Psoas muscle (tissue), 8 donors: ENCODE data around the gene JMJD1C. TPM values are rescaled to one million over a fixed set of nuclear protein-coding genes. Genes with fewer than 3 reads are reported as not detected.
"Not testable (repeated sequence)": the region's sequence is repeated elsewhere in the genome, so short reads cannot be mapped to it uniquely, and the experiment has no call there.

Source experiments
- ATAC-seq, 4 donors: fragments of 200-7000 bp; cut with Tn5 transposase; one replicate each; pipeline ENCODE4 v1.9.1; 2020; ENCODE audit warnings: moderate library complexity in 3 of 4, mild to moderate bottlenecking in 2 of 4
- DNase-seq, 2 donors: peaks; one replicate each; pipeline ENCODE4 v3.0.0-alpha.2; 2020
- H3K27ac ChIP-seq: fragments of 200-600 bp; one replicate; pipeline ENCODE4 v1.8.0; 2022
- H3K27me3 ChIP-seq, 3 donors: fragments of 200-600 bp in 1 of 3; one replicate each; pipeline versions ENCODE4 v1.6.1 to v1.8.0; 2013 to 2022; ENCODE audit warnings: low read length in 2 of 3, mild to moderate bottlenecking in 2 of 3, moderate library complexity in 1 of 3; ENCODE audit not compliant: insufficient read depth in 3 of 3
- H3K36me3 ChIP-seq, 2 donors: fragments of 200-600 bp in 1 of 2; one replicate each; pipeline versions ENCODE4 v1.6.1 to v1.8.0; 2013 to 2022; ENCODE audit warnings: low read depth in 1 of 2, mild to moderate bottlenecking in 1 of 2, moderate library complexity in 1 of 2; ENCODE audit not compliant: insufficient read depth in 1 of 2
- H3K4me1 ChIP-seq: fragments of 200-600 bp; one replicate; pipeline ENCODE4 v1.8.0; 2022
- H3K4me3 ChIP-seq: fragments of 200-600 bp; one replicate; pipeline ENCODE4 v1.8.0; 2022; ENCODE audit warnings: mild to moderate bottlenecking
- H3K9me3 ChIP-seq: fragments of 200-600 bp; one replicate; pipeline ENCODE4 v1.8.0; 2022
- WGBS, 3 donors: extraction: QIAGEN DNeasy Blood & Tissue Kit; methylation state at CpG; one replicate each; pipeline versions ENCODE4 v1.1.6 to v1.1.7; 2013; 5-methylcytosine and 5-hydroxymethylcytosine counted together
- intact Hi-C, 2 donors: fragments of 100-400 bp; cut with DNase I; formaldehyde crosslinking; loops; one replicate each; pipeline versions ENCODE4 v1.11.0 to v1.14.2; 2022
- polyA plus RNA-seq, 3 donors: library from polyadenylated mRNA; stranded (reverse); fragments of 200-250 nt; gene quantifications; one replicate each; pipeline ENCODE4 v1.2.3, GENCODE V29; 2013
- total RNA-seq, 4 donors: library from RNA; stranded (reverse); fragmentation: NEBNext Ultra II Directional in 2 of 4; extraction: Animal tissue kit (Norgen Biotek cat#: 25700) in 2 of 4; gene quantifications; one replicate each; pipeline versions ENCODE4 v1.2.1 to v1.2.4, GENCODE V29; 2021 to 2023
- TF ChIP-seq, protein P1 (sequence below): fragments of 200-600 bp; IDR thresholded peaks from one replicate; pipeline ENCODE4 v1.8.0; 2022; ENCODE audit warnings: antibody characterized with exemption
- donor health status: healthy with polysubstance abuse.
- donor health status: DM: no; HTN: no; CAD: no; lungs with moderate emphysema.
- donor health status: Bipolar disorder and iron deficiency.
- donor health status: healthy.
- donor health status: DM: yes; HTN: yes; CAD: no.
- donor health status: DM: no; HTN: no; CAD: no.
- donor health status: DM: no; HTN: no; CAD: no.
- donor health status: DM: yes; HTN: yes; CAD: no.

JMJD1C gene
- total and polyA plus RNA-seq, 7 donors, result 17.5 to 74.4 (median 28.8) TPM

DNA sequence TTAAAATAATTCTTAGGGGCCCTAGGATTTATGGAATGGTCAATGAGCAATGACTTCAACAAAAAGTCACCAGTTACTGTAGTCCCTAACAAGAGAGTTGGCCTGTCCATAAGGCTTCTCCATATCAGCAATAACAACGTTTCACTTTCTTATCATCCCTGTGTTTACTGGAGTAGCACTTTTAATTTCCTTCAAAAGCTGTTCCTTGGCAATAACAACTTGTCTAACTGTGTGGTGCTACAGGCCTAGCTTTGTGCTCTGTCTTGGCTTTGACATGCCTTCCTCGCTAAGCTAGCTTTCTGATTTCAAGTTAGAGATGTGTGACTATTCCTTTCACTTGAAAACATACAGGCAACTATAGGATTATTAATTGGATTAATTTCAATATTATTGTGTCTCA is 81.1 kb downstream of the JMJD1C start:
- TF ChIP-seq, protein P1, sequence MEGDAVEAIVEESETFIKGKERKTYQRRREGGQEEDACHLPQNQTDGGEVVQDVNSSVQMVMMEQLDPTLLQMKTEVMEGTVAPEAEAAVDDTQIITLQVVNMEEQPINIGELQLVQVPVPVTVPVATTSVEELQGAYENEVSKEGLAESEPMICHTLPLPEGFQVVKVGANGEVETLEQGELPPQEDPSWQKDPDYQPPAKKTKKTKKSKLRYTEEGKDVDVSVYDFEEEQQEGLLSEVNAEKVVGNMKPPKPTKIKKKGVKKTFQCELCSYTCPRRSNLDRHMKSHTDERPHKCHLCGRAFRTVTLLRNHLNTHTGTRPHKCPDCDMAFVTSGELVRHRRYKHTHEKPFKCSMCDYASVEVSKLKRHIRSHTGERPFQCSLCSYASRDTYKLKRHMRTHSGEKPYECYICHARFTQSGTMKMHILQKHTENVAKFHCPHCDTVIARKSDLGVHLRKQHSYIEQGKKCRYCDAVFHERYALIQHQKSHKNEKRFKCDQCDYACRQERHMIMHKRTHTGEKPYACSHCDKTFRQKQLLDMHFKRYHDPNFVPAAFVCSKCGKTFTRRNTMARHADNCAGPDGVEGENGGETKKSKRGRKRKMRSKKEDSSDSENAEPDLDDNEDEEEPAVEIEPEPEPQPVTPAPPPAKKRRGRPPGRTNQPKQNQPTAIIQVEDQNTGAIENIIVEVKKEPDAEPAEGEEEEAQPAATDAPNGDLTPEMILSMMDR, result no peak
- DNase-seq, result no peak
- intact Hi-C loops, result no loop called here
- ATAC-seq, result no peak
- no peaks in the 10 kb centered on the region for H3K9me3 ChIP-seq
- no peak overlapping the region for H3K27ac ChIP-seq
- H3K4me1 ChIP-seq, result peaks cover 15% of the 10 kb centered on the region
- H3K36me3 ChIP-seq, result peaks cover 0 to 6% of the 10 kb centered on the region in 2 donors
- H3K4me3 ChIP-seq, result no peak overlapping the region
- no peaks in the 10 kb centered on the region for H3K27me3 ChIP-seq
- 74 to 84% (median 79%) methylated on average over 2 of the region's 2 CpGs for WGBS, 3 donors

DNA sequence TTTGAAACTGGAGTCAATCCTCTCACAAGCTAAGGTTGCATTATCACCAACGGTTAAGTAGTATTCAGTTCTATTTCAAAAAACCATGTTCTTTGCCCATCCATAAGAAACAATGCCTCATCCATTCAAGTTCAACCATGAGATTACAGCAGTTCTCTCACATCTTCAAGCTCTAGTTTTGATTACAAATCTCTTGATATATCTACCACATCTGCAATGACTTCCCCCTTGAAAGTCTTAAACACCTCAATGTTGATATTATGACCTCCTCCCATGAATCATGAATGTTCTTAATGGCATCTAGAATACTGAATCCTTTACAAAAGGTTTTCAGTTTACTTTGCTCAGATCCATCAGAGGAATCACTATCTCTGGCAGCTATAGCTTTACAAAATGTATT is 81.8 kb downstream of the JMJD1C start:
- ATAC-seq (no peak), DNase-seq (no peak)
- Histone ChIP-seq H3K9me3 (no peaks in the 10 kb centered on the region), H3K4me1 (peaks cover 9% of the 10 kb centered on the region), H3K27me3 (no peaks in the 10 kb centered on the region), H3K27ac (no peak overlapping the region), H3K4me3 (no peak overlapping the region), H3K36me3 (peaks cover 0 to 6% of the 10 kb centered on the region in 2 donors)
- 47 to 71% (median 53%) methylated on average over 1 of the region's 1 CpG for WGBS, 3 donors
- intact Hi-C loops, result no loop called here
- TF ChIP-seq, protein P1, result no peak

DNA sequence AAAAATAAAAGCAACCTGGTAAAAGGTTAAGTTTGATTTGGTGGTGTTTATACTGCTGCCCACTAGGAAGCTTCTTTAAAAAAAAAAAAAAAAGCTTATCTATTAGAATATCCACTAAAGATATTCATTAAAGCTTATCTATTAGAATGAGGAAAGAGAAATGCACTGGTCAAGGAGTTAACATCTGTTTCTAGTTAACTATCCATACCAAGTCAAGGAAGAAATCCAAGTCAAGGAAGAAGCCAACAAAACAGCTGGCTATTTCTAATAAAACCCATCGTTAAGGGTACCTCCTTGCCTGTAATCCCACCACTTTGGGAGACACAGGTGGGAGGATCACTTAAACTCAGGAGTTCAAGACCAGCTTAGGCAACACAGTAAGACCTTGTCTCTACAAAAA is 82.6 kb downstream of the JMJD1C start:
- intact Hi-C loops, result no loop called here
- Histone ChIP-seq H3K9me3 (no peaks in the 10 kb centered on the region), H3K4me3 (no peak overlapping the region), H3K36me3 (peaks cover 0 to 6% of the 10 kb centered on the region in 2 donors), H3K27me3 (no peaks in the 10 kb centered on the region), H3K4me1 (peaks cover 5% of the 10 kb centered on the region), H3K27ac (no peak overlapping the region)
- DNase-seq, result no peak
- WGBS, 3 donors, result 14 to 31% (median 29%) methylated on average over 1 of the region's 1 CpG
- no peak for ATAC-seq
- TF ChIP-seq, protein P1, result no peak

DNA sequence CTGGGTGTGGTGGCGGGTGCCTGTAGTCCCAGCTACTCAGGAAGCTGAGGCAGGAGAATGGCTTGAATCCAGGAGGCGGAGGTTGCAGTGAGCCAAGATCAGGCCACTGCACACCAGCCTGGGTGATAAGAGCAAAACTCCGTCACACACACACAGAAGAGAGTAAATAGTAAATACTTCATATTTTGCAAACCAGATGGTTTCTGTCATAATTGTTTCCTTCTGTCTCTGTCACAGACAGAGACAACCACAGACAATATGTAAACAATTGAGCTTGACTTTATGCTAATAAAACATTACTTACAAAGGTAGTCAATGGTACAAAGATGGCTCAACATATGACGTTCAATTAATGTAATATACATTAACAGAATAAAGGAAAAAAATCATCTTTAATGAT is 83.7 kb downstream of the JMJD1C start:
- DNase-seq (no peak), ATAC-seq (no peak)
- Histone ChIP-seq H3K9me3 (no peaks in the 10 kb centered on the region), H3K27ac (no peak overlapping the region), H3K27me3 (no peaks in the 10 kb centered on the region), H3K4me1 (peaks cover 5% of the 10 kb centered on the region), H3K4me3 (no peak overlapping the region), H3K36me3 (peaks cover 0 to 6% of the 10 kb centered on the region in 2 donors)
- WGBS, 3 donors, result 90 to 94% (median 90%) methylated on average over 4 of the region's 4 CpGs
- intact Hi-C loops, result no loop called here
- TF ChIP-seq, protein P1, result no peak

DNA sequence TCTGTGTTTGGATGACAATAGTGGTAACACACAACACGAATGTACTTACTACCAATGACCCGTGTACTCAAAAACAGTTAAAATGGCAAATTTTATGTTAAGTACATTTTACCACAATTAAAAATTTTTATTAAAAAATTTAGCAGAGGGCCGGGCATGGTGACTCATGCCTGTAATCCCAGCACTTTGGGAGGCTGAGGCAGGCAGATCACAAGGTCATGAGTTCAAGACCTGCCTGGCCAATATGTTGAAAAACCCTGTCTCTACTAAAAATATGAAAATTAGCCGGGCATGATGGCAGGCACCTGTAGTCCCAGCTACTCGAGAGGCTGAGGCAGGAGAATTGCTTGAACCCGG is 88.5 kb downstream of the JMJD1C start:
- DNase-seq, H3K27ac ChIP-seq, ATAC-seq, H3K4me1 ChIP-seq, H3K36me3 ChIP-seq, H3K4me3 ChIP-seq, H3K9me3 ChIP-seq, intact Hi-C loops, H3K27me3 ChIP-seq: not testable (repeated sequence)
- WGBS, 3 donors, result 87 to 94% (median 94%) methylated on average over 6 of the region's 6 CpGs
